Measurements from ENCODE around the gene CCDC149.

- TF ChIP-seq, protein P1, sequence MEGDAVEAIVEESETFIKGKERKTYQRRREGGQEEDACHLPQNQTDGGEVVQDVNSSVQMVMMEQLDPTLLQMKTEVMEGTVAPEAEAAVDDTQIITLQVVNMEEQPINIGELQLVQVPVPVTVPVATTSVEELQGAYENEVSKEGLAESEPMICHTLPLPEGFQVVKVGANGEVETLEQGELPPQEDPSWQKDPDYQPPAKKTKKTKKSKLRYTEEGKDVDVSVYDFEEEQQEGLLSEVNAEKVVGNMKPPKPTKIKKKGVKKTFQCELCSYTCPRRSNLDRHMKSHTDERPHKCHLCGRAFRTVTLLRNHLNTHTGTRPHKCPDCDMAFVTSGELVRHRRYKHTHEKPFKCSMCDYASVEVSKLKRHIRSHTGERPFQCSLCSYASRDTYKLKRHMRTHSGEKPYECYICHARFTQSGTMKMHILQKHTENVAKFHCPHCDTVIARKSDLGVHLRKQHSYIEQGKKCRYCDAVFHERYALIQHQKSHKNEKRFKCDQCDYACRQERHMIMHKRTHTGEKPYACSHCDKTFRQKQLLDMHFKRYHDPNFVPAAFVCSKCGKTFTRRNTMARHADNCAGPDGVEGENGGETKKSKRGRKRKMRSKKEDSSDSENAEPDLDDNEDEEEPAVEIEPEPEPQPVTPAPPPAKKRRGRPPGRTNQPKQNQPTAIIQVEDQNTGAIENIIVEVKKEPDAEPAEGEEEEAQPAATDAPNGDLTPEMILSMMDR (IDR thresholded peaks at IDR 0.05; ENCODE audit: insufficient read depth, low read length, poor library complexity, severe bottlenecking), result no peak
- no peak for TF ChIP-seq EZH2phosphoT487 (conservative IDR thresholded peaks at IDR 0.05; ENCODE audit: low read length)
These were observed 21.5 kb upstream of the CCDC149 start for GRCh38 chr4:24934311-24934710.

All from SU-DHL-6 (cell line).